HL-60 (cell line): ENCODE data around the gene TAF3.

Experiments used
- DNase-seq, 2 experiments: peaks; one replicate each; pipeline ENCODE4 v3.0.0-alpha.2; 2010 to 2020; ENCODE audit warnings: low read depth in 1 of 2, low spot score in 1 of 2
- H3K27ac ChIP-seq: fragments of 250-450 bp; sonication (Bioruptor Pico); replicated peaks from 2 replicates; pipeline ENCODE4 v1.5.1; 2020; ENCODE audit warnings: mild to moderate bottlenecking, moderate library complexity
- H3K27me3 ChIP-seq: fragments of 250-450 bp; sonication (Bioruptor Pico); 2 replicates; pipeline ENCODE4 v1.5.1; 2021; ENCODE audit warnings: mild to moderate bottlenecking, moderate library complexity; ENCODE audit not compliant: insufficient read depth, poor library complexity, severe bottlenecking
- H3K4me3 ChIP-seq: replicated peaks from 2 replicates; pipeline ENCODE4 v1.5.1; 2011; ENCODE audit warnings: mild to moderate bottlenecking, control low read depth, low read length; ENCODE audit not compliant: insufficient read depth
- GABPA ChIP-seq: IDR thresholded peaks from 2 replicates; pipeline ENCODE4 v1.6.1; 2012; ENCODE audit warnings: low read depth
- POLR2AphosphoS5 ChIP-seq: IDR thresholded peaks from 2 replicates; pipeline ENCODE4 v1.6.1; 2012; ENCODE audit warnings: low read depth
- SPI1 ChIP-seq: IDR thresholded peaks from 2 replicates; pipeline ENCODE4 v1.6.1; 2012; ENCODE audit warnings: low read depth, mild to moderate bottlenecking, borderline replicate concordance
- TF ChIP-seq, protein P1 (sequence below): IDR thresholded peaks from one replicate; pipeline ENCODE4 v1.5.1; 2011; ENCODE audit warnings: low read length, control low read depth, inconsistent platforms; ENCODE audit not compliant: insufficient read depth
- TF ChIP-seq, protein P2 (sequence below): IDR thresholded peaks from 2 replicates; pipeline ENCODE4 v1.6.1; 2012; ENCODE audit warnings: low read depth; ENCODE audit not compliant: insufficient replicate concordance

The TAF3 gene

GRCh38 chr10:7944537-7944936 is 126.2 kb downstream of the TAF3 start:
- TF ChIP-seq, protein P1, sequence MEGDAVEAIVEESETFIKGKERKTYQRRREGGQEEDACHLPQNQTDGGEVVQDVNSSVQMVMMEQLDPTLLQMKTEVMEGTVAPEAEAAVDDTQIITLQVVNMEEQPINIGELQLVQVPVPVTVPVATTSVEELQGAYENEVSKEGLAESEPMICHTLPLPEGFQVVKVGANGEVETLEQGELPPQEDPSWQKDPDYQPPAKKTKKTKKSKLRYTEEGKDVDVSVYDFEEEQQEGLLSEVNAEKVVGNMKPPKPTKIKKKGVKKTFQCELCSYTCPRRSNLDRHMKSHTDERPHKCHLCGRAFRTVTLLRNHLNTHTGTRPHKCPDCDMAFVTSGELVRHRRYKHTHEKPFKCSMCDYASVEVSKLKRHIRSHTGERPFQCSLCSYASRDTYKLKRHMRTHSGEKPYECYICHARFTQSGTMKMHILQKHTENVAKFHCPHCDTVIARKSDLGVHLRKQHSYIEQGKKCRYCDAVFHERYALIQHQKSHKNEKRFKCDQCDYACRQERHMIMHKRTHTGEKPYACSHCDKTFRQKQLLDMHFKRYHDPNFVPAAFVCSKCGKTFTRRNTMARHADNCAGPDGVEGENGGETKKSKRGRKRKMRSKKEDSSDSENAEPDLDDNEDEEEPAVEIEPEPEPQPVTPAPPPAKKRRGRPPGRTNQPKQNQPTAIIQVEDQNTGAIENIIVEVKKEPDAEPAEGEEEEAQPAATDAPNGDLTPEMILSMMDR: no peak
- TF ChIP-seq SPI1 (no peak), POLR2AphosphoS5 (no peak), GABPA (no peak)
- TF ChIP-seq, protein P2, sequence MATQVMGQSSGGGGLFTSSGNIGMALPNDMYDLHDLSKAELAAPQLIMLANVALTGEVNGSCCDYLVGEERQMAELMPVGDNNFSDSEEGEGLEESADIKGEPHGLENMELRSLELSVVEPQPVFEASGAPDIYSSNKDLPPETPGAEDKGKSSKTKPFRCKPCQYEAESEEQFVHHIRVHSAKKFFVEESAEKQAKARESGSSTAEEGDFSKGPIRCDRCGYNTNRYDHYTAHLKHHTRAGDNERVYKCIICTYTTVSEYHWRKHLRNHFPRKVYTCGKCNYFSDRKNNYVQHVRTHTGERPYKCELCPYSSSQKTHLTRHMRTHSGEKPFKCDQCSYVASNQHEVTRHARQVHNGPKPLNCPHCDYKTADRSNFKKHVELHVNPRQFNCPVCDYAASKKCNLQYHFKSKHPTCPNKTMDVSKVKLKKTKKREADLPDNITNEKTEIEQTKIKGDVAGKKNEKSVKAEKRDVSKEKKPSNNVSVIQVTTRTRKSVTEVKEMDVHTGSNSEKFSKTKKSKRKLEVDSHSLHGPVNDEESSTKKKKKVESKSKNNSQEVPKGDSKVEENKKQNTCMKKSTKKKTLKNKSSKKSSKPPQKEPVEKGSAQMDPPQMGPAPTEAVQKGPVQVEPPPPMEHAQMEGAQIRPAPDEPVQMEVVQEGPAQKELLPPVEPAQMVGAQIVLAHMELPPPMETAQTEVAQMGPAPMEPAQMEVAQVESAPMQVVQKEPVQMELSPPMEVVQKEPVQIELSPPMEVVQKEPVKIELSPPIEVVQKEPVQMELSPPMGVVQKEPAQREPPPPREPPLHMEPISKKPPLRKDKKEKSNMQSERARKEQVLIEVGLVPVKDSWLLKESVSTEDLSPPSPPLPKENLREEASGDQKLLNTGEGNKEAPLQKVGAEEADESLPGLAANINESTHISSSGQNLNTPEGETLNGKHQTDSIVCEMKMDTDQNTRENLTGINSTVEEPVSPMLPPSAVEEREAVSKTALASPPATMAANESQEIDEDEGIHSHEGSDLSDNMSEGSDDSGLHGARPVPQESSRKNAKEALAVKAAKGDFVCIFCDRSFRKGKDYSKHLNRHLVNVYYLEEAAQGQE: no peak
- no peak for DNase-seq
- Histone ChIP-seq H3K4me3 (no peak overlapping the region), H3K27me3 (no peaks in the 10 kb centered on the region), H3K27ac (no peak overlapping the region)

GRCh38 chr10:7945034-7945433 is 126.7 kb downstream of the TAF3 start:
- Histone ChIP-seq H3K27me3 (no peaks in the 10 kb centered on the region), H3K27ac (no peak overlapping the region), H3K4me3 (no peak overlapping the region)
- no peak for TF ChIP-seq POLR2AphosphoS5
- TF ChIP-seq, protein P1: no peak
- TF ChIP-seq SPI1: no peak
- TF ChIP-seq GABPA: no peak
- TF ChIP-seq, protein P2: no peak
- DNase-seq: no peak

DNA sequence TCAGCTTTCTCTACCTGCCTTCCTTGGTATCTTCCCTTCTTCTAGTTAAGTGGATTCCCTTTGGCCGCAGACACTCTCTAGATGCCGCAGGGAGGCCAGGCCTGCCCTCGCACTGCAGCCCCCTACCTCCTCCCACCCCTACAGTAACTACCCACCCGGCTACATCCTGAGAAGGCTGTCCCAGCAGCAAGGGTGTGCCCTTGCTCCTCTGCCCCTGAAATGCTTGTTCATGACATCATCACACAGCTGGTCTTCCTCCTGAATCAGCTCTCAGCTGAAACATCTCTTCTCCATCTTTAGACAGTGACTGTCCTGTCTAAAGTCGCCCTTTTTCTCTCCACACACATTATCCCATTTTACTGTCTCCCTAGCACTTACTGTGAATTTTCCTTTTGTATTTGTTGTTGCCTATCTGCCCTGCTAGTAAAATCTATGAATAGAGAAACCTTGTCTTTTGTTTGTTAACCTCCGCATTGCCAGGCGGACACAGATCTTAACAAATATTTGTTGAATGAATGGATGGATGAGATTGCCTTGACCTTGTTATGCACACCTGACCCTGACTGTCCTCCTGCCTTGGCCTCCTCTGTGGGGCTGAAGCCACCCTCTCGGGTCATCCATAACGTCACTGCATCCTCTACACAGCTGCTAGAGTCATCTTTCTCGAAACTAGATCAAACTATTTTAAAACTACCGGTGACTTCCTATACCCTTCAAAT is 127.3 kb downstream of the TAF3 start:
- no peak overlapping the region for H3K27ac ChIP-seq
- TF ChIP-seq, protein P1: no peak
- TF ChIP-seq POLR2AphosphoS5 (no peak), SPI1 (no peak), GABPA (no peak)
- TF ChIP-seq, protein P2: no peak
- no peaks in the 10 kb centered on the region for H3K27me3 ChIP-seq
- DNase-seq: no peak
- no peak overlapping the region for H3K4me3 ChIP-seq
